Measurements from ENCODE around the gene GUCA2A.
A peak's percentile ranks its signal among the peaks of the same experiment; 100 is the strongest.

- TF ChIP-seq, protein P1, sequence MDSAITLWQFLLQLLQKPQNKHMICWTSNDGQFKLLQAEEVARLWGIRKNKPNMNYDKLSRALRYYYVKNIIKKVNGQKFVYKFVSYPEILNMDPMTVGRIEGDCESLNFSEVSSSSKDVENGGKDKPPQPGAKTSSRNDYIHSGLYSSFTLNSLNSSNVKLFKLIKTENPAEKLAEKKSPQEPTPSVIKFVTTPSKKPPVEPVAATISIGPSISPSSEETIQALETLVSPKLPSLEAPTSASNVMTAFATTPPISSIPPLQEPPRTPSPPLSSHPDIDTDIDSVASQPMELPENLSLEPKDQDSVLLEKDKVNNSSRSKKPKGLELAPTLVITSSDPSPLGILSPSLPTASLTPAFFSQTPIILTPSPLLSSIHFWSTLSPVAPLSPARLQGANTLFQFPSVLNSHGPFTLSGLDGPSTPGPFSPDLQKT (IDR thresholded peaks at IDR 0.05; ENCODE audit: borderline replicate concordance, low read depth, low read length) = no peak
- TF ChIP-seq RBAK (tag by site-specific recombination; IDR thresholded peaks at IDR 0.05) (no peak), ZNF513 (tag by site-specific recombination; IDR thresholded peaks at IDR 0.05) (no peak), ZBTB21 (tag by site-specific recombination; IDR thresholded peaks at IDR 0.05) (no peak), ZNF169 (tag by site-specific recombination; IDR thresholded peaks at IDR 0.05) (no peak), ZSCAN16 (tag by site-specific recombination; IDR thresholded peaks at IDR 0.05) (no peak), ZBTB8A (tag by site-specific recombination; IDR thresholded peaks at IDR 0.05) (no peak), ZBTB17 (tag by site-specific recombination; IDR thresholded peaks at IDR 0.05) (peak; percentile 39; the same call in 1 of the 2 replicates)
- TF ChIP-seq, protein P2, sequence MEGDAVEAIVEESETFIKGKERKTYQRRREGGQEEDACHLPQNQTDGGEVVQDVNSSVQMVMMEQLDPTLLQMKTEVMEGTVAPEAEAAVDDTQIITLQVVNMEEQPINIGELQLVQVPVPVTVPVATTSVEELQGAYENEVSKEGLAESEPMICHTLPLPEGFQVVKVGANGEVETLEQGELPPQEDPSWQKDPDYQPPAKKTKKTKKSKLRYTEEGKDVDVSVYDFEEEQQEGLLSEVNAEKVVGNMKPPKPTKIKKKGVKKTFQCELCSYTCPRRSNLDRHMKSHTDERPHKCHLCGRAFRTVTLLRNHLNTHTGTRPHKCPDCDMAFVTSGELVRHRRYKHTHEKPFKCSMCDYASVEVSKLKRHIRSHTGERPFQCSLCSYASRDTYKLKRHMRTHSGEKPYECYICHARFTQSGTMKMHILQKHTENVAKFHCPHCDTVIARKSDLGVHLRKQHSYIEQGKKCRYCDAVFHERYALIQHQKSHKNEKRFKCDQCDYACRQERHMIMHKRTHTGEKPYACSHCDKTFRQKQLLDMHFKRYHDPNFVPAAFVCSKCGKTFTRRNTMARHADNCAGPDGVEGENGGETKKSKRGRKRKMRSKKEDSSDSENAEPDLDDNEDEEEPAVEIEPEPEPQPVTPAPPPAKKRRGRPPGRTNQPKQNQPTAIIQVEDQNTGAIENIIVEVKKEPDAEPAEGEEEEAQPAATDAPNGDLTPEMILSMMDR (tag by site-specific recombination; IDR thresholded peaks at IDR 0.05) = peak; percentile 81
These were observed 8.8 kb upstream of the GUCA2A start for GRCh38 chr1:42173155-42173933.

All from HEK293 (cell line).